Measurements from ENCODE around the gene GRHL1.

The GRHL1 gene

GRCh38 chr2:10038123-10038522, 86.6 kb downstream of the GRHL1 start:
- no peak for TF ChIP-seq EZH2 (IDR thresholded peaks at IDR 0.05)
- TF ChIP-seq FOXP2 (optimal IDR thresholded peaks at IDR 0.05; ENCODE audit: control extremely low read depth, extremely low read length, insufficient read depth) = no peak
- TF ChIP-seq POLR2AphosphoS5 (IDR thresholded peaks at IDR 0.05; ENCODE audit: borderline replicate concordance, low read depth, low read length) = no peak
- no peak overlapping the region for H3K9ac ChIP-seq (ENCODE audit: insufficient read length)
- DNase-seq (ENCODE audit: low read depth, low spot score) = no peak
- no peaks in the 10 kb centered on the region for H3K9me3 ChIP-seq (ENCODE audit: low read depth, low read length)
- H3K4me3 ChIP-seq = no peak overlapping the region
- H3K36me3 ChIP-seq (ENCODE audit: insufficient read depth, low read length) = no peaks in the 10 kb centered on the region
- H3K27ac ChIP-seq = no peak overlapping the region

GRCh38 chr2:10038716-10039115, 87.2 kb downstream of the GRHL1 start:
- no peaks in the 10 kb centered on the region for H3K9me3 ChIP-seq (ENCODE audit: low read depth, low read length)
- H3K36me3 ChIP-seq (ENCODE audit: insufficient read depth, low read length) = no peaks in the 10 kb centered on the region
- H3K4me3 ChIP-seq = no peak overlapping the region
- no peak overlapping the region for H3K9ac ChIP-seq (ENCODE audit: insufficient read length)
- TF ChIP-seq FOXP2 (optimal IDR thresholded peaks at IDR 0.05; ENCODE audit: control extremely low read depth, extremely low read length, insufficient read depth) (no peak), EZH2 (IDR thresholded peaks at IDR 0.05) (no peak), POLR2AphosphoS5 (IDR thresholded peaks at IDR 0.05; ENCODE audit: borderline replicate concordance, low read depth, low read length) (no peak)
- no peak for DNase-seq (ENCODE audit: low read depth, low spot score)
- no peak overlapping the region for H3K27ac ChIP-seq

DNA sequence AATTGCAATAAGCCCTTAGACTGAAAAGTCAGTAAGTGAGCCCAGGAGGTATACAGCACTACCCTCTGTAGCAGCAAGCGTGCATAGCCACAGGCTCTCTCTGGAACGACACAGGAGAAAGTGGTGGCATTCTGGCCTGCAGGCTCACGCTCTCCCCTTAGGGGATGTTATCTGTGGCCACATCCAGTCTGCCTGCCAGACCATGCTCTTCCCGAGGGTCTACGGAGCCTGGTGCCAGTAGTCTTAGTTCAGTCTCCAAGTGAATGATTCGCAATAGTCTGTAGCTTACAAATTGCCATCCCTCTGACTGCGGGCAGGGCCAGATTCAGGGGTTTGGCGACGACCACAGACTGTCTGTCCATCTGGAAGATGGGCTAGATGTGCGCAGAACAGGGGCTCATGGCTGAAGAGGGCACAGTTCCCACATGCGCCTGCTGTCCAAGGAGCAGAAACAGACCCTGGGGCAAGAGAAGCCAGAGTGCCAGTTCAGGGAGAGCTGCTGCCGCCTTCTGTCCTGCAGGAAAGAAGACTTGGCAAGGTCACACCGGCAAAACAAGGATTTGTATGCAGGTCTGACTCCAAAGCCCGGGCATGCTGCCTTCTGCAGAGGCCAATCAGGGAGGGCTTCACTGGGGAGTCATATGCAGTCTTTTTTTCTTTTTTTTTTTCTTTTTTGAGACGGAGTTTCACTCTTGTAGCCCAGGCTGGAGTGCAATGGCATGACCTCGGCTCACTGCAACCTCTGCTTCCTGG, 88.3 kb downstream of the GRHL1 start:
- H3K4me3 ChIP-seq = no peak overlapping the region
- no peaks in the 10 kb centered on the region for H3K36me3 ChIP-seq (ENCODE audit: insufficient read depth, low read length)
- H3K27ac ChIP-seq = no peak overlapping the region
- H3K9me3 ChIP-seq (ENCODE audit: low read depth, low read length) = no peaks in the 10 kb centered on the region
- no peak overlapping the region for H3K9ac ChIP-seq (ENCODE audit: insufficient read length)
- no peak for TF ChIP-seq EZH2 (IDR thresholded peaks at IDR 0.05)
- no peak for TF ChIP-seq FOXP2 (optimal IDR thresholded peaks at IDR 0.05; ENCODE audit: control extremely low read depth, extremely low read length, insufficient read depth)
- TF ChIP-seq POLR2AphosphoS5 (IDR thresholded peaks at IDR 0.05; ENCODE audit: borderline replicate concordance, low read depth, low read length) = no peak
- DNase-seq (ENCODE audit: low read depth, low spot score) = no peak

GRCh38 chr2:10041711-10042110, 90.2 kb downstream of the GRHL1 start:
- Histone ChIP-seq H3K9me3 (ENCODE audit: low read depth, low read length) (no peaks in the 10 kb centered on the region), H3K4me3 (no peak overlapping the region), H3K9ac (ENCODE audit: insufficient read length) (no peak overlapping the region), H3K36me3 (ENCODE audit: insufficient read depth, low read length) (no peaks in the 10 kb centered on the region), H3K27ac (no peak overlapping the region)
- DNase-seq (ENCODE audit: low read depth, low spot score) = no peak
- TF ChIP-seq FOXP2 (optimal IDR thresholded peaks at IDR 0.05; ENCODE audit: control extremely low read depth, extremely low read length, insufficient read depth) (no peak), POLR2AphosphoS5 (IDR thresholded peaks at IDR 0.05; ENCODE audit: borderline replicate concordance, low read depth, low read length) (no peak), EZH2 (IDR thresholded peaks at IDR 0.05) (no peak)

- H3K9me3 ChIP-seq (ENCODE audit: low read depth, low read length) = no peaks in the 10 kb centered on the region
- no peak for DNase-seq (ENCODE audit: low read depth, low spot score)
- no peaks in the 10 kb centered on the region; the same call in 1 of the 2 replicates for H3K36me3 ChIP-seq (ENCODE audit: insufficient read depth, low read length)
- H3K9ac ChIP-seq (ENCODE audit: insufficient read length) = no peak overlapping the region
- H3K27ac ChIP-seq = no peak overlapping the region
- no peak for TF ChIP-seq EZH2 (IDR thresholded peaks at IDR 0.05)
- H3K4me3 ChIP-seq = peak overlapping the region; percentile 33
Observed at GRCh38 chr2:10042301-10043161, 91.0 kb downstream of the GRHL1 start.

DNA sequence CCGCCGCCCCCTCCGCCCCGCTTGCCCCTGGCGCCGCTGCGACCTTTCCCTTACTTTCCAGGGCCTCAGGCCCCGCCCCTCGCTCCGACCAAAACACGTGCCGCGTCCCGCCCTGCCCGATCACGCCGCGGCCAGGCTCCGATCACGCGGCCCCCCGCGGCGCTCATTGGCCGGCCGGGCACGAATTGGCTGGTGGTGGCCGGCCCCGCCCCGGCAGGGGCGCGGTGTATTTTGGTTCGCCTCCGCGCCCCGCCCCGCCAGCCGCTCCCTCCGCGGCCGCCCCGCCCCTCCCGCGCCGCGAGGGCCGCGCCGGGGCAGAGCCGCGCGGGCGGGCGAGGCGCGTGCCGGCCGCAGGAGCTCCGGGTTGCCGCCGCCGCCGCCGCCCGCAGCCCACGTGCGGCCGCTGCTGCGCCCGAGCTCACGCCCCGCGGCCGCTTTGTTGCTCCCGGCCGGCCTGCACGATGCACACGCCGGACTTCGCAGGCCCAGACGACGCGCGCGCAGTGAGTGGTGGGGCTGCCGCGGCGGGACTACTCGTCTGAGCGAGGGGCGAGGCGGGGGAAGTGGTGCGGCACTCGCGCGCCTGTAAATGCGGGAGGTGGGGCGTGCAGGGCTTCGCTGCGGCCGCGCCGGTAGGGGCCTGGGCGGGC, 91.9 kb downstream of the GRHL1 start, which contains the start of gene KLF11:
TSS of gene KLF11 (plus strand) at position 295 of the 650 bp plus-strand sequence. CDS start at position 462, 167 bp downstream.
- Histone ChIP-seq H3K27ac (no peak within 1 kb of the TSS), H3K36me3 (ENCODE audit: insufficient read depth, low read length) (peaks cover 6% of the 10 kb centered on the region; the same call in 1 of the 2 replicates), H3K9me3 (ENCODE audit: low read depth, low read length) (no peaks in the 10 kb centered on the region), H3K4me3 (peak within 1 kb of the TSS; percentile 75), H3K9ac (ENCODE audit: insufficient read length) (peak within 1 kb of the TSS; percentile 73)
- no peak for DNase-seq (ENCODE audit: low read depth, low spot score)
- TF ChIP-seq FOXP2 (optimal IDR thresholded peaks at IDR 0.05; ENCODE audit: control extremely low read depth, extremely low read length, insufficient read depth) (no peak), EZH2 (IDR thresholded peaks at IDR 0.05) (no peak), POLR2AphosphoS5 (IDR thresholded peaks at IDR 0.05; ENCODE audit: borderline replicate concordance, low read depth, low read length) (no peak)

DNA sequence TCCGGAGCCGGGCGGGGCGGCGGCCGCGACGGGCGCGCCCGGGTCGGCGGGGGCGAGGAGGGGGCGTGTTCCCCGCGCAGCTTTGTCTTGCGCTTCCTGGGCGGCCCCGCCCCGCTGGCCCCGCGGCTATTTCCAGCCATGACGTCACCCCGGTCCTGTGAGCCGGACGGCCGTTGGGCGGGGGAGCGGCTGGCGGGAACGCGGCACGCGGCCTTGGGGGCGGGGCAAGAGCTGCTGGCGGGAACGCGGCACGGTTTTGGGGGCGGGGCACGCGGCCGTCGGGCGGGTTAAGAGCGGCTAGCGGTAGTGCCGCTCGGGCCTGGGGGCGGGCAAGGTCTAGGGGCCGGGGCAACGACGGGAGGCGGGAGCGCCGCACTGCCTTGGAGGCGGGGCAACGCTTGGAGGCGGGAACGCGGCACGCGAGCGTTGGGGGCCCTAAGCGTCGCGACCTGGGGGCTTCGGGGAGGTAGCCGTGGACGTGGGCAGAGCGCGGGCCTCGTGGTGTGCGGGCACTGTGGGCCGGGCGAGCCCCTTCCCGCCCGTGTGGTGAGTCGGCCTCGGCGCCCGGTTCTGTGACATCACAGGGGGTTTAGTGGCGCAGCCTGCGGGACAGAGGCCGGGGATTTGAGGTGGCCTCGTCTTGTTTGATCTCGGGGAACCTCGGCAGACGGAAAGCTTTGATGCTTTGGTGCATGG, 92.6 kb downstream of the GRHL1 start:
- Histone ChIP-seq H3K27ac (no peak overlapping the region), H3K9me3 (ENCODE audit: low read depth, low read length) (no peaks in the 10 kb centered on the region), H3K4me3 (peak overlapping the region; percentile 75), H3K9ac (ENCODE audit: insufficient read length) (peak overlapping the region; percentile 73), H3K36me3 (ENCODE audit: insufficient read depth, low read length) (peaks cover 7% of the 10 kb centered on the region; the same call in 1 of the 2 replicates)
- no peak for TF ChIP-seq FOXP2 (optimal IDR thresholded peaks at IDR 0.05; ENCODE audit: control extremely low read depth, extremely low read length, insufficient read depth)
- TF ChIP-seq POLR2AphosphoS5 (IDR thresholded peaks at IDR 0.05; ENCODE audit: borderline replicate concordance, low read depth, low read length) = no peak
- peak; percentile 3 for DNase-seq (ENCODE audit: low read depth, low spot score)
